ENCODE results near the gene SCYGR6. TPM values are rescaled to one million over a fixed set of nuclear protein-coding genes. Genes with fewer than 3 reads are reported as not detected.

SCYGR6 gene
- total and polyA plus RNA-seq, 9 of the 15 experiments (the other 6 are each of a cell fraction or from before 2014, with no cell fraction given) = not detected

DNA sequence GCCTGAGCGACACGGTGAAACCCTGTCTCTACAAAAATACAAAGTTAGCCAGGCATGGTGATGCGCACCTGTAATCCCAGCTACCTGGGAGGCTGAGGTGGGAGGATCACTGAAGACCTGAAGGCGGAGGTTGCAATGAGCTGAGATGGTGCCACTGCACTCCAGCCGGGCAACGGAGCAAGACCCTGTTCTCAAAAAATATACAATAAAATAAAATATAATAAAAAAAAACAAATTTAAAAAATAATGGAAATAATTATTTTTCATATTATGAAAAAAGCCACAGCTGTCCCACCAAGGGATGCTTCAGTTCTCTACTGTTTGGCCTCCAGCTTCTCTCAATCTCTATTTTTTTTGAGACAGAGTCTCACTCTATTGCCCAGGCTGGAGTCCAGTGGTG lies 17.2 kb downstream of the SCYGR6 start (continued):
- TF ChIP-seq TFAP4 (CRISPR knock-in tag; IDR thresholded peaks at IDR 0.05; ENCODE audit: borderline replicate concordance) (no peak), MAFF (IDR thresholded peaks at IDR 0.05; ENCODE audit: low read length) (no peak), LARP7 (IDR thresholded peaks at IDR 0.05) (no peak)
- TF ChIP-seq, protein P1, sequence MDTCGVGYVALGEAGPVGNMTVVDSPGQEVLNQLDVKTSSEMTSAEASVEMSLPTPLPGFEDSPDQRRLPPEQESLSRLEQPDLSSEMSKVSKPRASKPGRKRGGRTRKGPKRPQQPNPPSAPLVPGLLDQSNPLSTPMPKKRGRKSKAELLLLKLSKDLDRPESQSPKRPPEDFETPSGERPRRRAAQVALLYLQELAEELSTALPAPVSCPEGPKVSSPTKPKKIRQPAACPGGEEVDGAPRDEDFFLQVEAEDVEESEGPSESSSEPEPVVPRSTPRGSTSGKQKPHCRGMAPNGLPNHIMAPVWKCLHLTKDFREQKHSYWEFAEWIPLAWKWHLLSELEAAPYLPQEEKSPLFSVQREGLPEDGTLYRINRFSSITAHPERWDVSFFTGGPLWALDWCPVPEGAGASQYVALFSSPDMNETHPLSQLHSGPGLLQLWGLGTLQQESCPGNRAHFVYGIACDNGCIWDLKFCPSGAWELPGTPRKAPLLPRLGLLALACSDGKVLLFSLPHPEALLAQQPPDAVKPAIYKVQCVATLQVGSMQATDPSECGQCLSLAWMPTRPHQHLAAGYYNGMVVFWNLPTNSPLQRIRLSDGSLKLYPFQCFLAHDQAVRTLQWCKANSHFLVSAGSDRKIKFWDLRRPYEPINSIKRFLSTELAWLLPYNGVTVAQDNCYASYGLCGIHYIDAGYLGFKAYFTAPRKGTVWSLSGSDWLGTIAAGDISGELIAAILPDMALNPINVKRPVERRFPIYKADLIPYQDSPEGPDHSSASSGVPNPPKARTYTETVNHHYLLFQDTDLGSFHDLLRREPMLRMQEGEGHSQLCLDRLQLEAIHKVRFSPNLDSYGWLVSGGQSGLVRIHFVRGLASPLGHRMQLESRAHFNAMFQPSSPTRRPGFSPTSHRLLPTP (IDR thresholded peaks at IDR 0.05; ENCODE audit: borderline replicate concordance, extremely low read depth, insufficient read length) = no peak

DNA sequence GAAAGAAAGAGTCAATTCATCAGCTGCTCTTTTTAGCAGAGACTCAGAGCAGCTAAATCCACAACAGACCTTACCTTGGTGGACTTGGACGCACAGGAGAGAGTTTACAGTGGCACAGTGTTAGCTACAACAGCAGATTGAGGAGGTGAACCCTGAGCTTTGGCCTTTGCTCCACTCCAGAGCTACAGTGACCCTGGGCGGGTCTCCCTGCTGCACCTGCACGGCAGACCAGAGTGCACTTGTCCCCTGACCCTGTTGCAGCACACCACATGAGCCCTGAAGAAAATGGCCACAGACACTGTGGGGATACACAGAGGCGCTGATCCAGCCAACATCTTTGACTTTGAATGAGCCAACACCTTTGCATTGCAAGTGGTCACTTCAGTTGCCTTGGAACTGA lies 17.7 kb downstream of the SCYGR6 start:
- Histone ChIP-seq H3K79me2 (ENCODE audit: control insufficient read depth, insufficient read depth, low read length) (no peaks in the 10 kb centered on the region), H3K27me3 (ENCODE audit: control insufficient read depth in 2 of 2, insufficient read depth in 2 of 2, low read length in 2 of 2) (peaks cover 0 to 7% of the 10 kb centered on the region in 2 experiments; a peak in 1 of 5 replicates), H3K27ac (ENCODE audit: extremely low read depth, low read depth, low read length) (no peak overlapping the region), H3K36me3 (ENCODE audit: control insufficient read depth, insufficient read depth, low read length) (no peaks in the 10 kb centered on the region), H4K20me1 (replicated peaks; ENCODE audit: control insufficient read depth, insufficient read depth, low read length) (no peaks in the 10 kb centered on the region), H3K4me2 (ENCODE audit: insufficient read depth, low read length) (no peak overlapping the region), H3K9me1 (ENCODE audit: control insufficient read depth, insufficient read depth, low read length) (no peaks in the 10 kb centered on the region), H3K9me3 (replicated peaks; ENCODE audit: control insufficient read depth, insufficient read depth, low read depth, low read length) (no peaks in the 10 kb centered on the region), H3K4me3 (no peak overlapping the region), H3K9ac (ENCODE audit: insufficient read depth in 1 of 2, low read depth in 2 of 2, low read length in 2 of 2) (no peak overlapping the region), H3K4me1 (replicated peaks in 1 of 2; ENCODE audit: control insufficient read depth in 2 of 2, insufficient read depth in 2 of 2, low read length in 2 of 2) (no peaks in the 10 kb centered on the region), H2AFZ (ENCODE audit: low read depth, low read length) (no peak overlapping the region)
- DNase-seq (ENCODE audit: extremely low read depth in 1 of 4, low spot score in 3 of 4) = no peak
- ATAC-seq = no peak
- CTCF ChIA-PET (ENCODE audit: low intra/inter-chr PET ratio) = no interaction called here
- no peak for FAIRE-seq
- intact Hi-C loops (cut with micrococcal nuclease) = no loop called here
- 0% methylated on average over 4 of the region's 4 CpGs for WGBS (ENCODE audit: insufficient coverage, low coverage, missing lambda C conversion rate)
- in situ Hi-C loops (cut with MboI) = no loop called here
- no TSS peak for BruUV-seq (replicated peaks)
- POLR2A ChIA-PET = no interaction called here
- TF ChIP-seq ZNF436 (CRISPR knock-in tag; IDR thresholded peaks at IDR 0.05) (no peak), ZNF311 (CRISPR knock-in tag; IDR thresholded peaks at IDR 0.05) (no peak), ZKSCAN3 (CRISPR knock-in tag; IDR thresholded peaks at IDR 0.05) (no peak), MAFG (tag; conservative IDR thresholded peaks at IDR 0.05) (no peak), ZNF583 (CRISPR knock-in tag; IDR thresholded peaks at IDR 0.05) (no peak), FOXJ2 (tag; IDR thresholded peaks at IDR 0.05) (no peak)
- TF ChIP-seq, protein P2, sequence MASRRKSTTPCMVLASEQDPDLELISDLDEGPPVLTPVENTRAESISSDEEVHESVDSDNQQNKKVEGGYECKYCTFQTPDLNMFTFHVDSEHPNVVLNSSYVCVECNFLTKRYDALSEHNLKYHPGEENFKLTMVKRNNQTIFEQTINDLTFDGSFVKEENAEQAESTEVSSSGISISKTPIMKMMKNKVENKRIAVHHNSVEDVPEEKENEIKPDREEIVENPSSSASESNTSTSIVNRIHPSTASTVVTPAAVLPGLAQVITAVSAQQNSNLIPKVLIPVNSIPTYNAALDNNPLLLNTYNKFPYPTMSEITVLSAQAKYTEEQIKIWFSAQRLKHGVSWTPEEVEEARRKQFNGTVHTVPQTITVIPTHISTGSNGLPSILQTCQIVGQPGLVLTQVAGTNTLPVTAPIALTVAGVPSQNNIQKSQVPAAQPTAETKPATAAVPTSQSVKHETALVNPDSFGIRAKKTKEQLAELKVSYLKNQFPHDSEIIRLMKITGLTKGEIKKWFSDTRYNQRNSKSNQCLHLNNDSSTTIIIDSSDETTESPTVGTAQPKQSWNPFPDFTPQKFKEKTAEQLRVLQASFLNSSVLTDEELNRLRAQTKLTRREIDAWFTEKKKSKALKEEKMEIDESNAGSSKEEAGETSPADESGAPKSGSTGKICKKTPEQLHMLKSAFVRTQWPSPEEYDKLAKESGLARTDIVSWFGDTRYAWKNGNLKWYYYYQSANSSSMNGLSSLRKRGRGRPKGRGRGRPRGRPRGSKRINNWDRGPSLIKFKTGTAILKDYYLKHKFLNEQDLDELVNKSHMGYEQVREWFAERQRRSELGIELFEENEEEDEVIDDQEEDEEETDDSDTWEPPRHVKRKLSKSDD (conservative IDR thresholded peaks at IDR 0.05; ENCODE audit: low read length) = no peak

All from K562 (cell line).